Esophagus muscularis mucosa (tissue), 4 donors: ENCODE data around the gene TFIP11.

Source experiments
- EP300 ChIP-seq: sonication (generic); formaldehyde crosslinking; IDR thresholded peaks from one replicate; pipeline ENCODE4 v1.6.1; 2017; ENCODE audit warnings: antibody characterized with exemption
- POLR2A ChIP-seq: fragments of 450-650 bp; IDR thresholded peaks from one replicate; pipeline ENCODE4 v1.6.1; 2017; ENCODE audit warnings: antibody characterized with exemption, moderate library complexity, mild to moderate bottlenecking, low read depth
- TF ChIP-seq, protein P1 (sequence below), 3 experiments: fragments of 200-600 bp in 2 of 3; fragments of 450-650 bp in 1 of 3; sonication (generic) in 2 of 3; IDR thresholded peaks; one replicate each; pipeline ENCODE4 v1.5.1; 2017 to 2019; ENCODE audit warnings: antibody characterized with exemption in 3 of 3, mild to moderate bottlenecking in 2 of 3, moderate library complexity in 1 of 3

DNA sequence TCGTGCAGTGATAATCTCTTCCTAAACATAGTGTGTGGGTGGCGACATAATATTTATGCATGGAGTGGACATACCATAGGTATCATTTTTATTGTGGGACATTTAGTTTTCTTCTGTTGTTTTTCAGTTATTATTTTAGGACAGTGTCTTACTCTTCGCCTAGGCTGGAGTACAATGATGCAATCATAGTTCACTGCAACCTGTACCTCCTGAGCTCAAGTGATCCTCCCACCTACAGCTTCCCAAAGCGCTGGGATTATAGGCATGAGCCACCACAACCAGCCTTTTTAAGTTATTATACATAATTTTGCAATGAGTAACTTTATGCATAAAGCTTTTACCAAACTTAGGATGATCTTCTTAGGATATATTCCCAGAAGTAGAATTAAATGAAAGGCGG, 25.9 kb downstream of the TFIP11 start:
- TF ChIP-seq, protein P1, sequence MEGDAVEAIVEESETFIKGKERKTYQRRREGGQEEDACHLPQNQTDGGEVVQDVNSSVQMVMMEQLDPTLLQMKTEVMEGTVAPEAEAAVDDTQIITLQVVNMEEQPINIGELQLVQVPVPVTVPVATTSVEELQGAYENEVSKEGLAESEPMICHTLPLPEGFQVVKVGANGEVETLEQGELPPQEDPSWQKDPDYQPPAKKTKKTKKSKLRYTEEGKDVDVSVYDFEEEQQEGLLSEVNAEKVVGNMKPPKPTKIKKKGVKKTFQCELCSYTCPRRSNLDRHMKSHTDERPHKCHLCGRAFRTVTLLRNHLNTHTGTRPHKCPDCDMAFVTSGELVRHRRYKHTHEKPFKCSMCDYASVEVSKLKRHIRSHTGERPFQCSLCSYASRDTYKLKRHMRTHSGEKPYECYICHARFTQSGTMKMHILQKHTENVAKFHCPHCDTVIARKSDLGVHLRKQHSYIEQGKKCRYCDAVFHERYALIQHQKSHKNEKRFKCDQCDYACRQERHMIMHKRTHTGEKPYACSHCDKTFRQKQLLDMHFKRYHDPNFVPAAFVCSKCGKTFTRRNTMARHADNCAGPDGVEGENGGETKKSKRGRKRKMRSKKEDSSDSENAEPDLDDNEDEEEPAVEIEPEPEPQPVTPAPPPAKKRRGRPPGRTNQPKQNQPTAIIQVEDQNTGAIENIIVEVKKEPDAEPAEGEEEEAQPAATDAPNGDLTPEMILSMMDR (IDR thresholded peaks at IDR 0.05): no peak
- no peak for TF ChIP-seq POLR2A
- TF ChIP-seq EP300: no peak
